Fibroblast of skin of left quadriceps (primary cell): ENCODE data around the gene CLDN4.
A peak's percentile ranks its signal among the peaks of the same experiment; 100 is the strongest.
"Not testable (repeated sequence)": the region's sequence is repeated elsewhere in the genome, so short reads cannot be mapped to it uniquely, and the experiment has no call there.

ENCODE experiments used
- DNase-seq, 2 experiments: peaks; one replicate each; pipeline ENCODE4 v3.0.0-alpha.2; 2013; ENCODE audit warnings: low read depth in 2 of 2

CLDN4 gene, protein sequence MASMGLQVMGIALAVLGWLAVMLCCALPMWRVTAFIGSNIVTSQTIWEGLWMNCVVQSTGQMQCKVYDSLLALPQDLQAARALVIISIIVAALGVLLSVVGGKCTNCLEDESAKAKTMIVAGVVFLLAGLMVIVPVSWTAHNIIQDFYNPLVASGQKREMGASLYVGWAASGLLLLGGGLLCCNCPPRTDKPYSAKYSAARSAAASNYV

DNA sequence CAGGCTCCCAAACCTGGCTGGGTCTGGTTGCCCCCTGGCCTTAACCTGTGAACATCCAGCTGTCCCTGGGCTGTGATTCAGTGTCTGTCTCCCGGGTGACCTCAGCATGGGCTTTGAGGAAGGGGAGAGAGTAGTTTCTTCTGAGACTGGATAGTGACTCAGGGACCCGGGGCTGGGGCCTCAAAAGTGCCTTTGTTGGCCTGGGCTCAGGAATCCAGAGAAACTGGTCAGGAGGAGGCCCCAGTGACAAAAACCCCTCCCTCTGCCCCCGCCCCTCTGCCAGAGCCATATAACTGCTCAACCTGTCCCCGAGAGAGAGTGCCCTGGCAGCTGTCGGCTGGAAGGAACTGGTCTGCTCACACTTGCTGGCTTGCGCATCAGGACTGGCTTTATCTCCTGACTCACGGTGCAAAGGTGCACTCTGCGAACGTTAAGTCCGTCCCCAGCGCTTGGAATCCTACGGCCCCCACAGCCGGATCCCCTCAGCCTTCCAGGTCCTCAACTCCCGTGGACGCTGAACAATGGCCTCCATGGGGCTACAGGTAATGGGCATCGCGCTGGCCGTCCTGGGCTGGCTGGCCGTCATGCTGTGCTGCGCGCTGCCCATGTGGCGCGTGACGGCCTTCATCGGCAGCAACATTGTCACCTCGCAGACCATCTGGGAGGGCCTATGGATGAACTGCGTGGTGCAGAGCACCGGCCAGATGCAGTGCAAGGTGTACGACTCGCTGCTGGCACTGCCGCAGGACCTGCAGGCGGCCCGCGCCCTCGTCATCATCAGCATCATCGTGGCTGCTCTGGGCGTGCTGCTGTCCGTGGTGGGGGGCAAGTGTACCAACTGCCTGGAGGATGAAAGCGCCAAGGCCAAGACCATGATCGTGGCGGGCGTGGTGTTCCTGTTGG is at the start of gene CLDN4:
TSS of gene CLDN4 (plus strand) at position 316 of the 903 bp plus-strand sequence. CDS start at position 522, 206 bp downstream.
- no peak for DNase-seq

DNA sequence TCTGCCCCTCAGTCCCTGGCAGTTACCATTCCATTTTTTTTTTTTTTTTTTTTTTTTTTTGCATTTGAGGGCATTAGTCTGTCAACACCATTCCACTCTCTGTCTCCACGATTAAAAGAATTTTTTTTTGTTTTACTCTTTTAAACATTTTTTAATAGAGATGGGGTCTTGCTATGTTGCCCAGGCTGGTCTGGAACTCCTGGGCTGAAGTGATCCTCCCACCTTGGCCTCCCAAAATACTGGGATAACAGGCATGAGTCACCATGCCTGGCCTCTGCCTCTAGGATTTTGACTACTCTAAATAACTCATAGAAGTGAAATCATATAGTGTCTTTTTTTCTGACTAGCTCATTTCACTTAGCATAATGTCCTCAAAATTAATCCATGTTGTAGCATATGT is 44.2 kb upstream of the CLDN4 start:
- DNase-seq: no peak

DNA sequence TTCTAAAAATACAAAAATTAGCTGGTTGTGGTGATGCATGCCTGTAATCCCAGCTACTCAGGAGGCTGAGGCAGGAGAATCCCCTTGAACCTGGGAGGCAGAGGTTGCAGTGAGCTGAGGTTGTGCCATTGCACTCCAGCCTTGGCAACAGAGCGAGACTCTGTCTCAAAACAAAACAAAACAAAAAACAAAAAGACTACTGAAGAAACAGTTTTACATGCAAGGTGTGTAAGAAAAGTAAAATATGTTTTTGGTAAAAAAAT is 43.1 kb upstream of the CLDN4 start:
- DNase-seq: not testable (repeated sequence)

DNA sequence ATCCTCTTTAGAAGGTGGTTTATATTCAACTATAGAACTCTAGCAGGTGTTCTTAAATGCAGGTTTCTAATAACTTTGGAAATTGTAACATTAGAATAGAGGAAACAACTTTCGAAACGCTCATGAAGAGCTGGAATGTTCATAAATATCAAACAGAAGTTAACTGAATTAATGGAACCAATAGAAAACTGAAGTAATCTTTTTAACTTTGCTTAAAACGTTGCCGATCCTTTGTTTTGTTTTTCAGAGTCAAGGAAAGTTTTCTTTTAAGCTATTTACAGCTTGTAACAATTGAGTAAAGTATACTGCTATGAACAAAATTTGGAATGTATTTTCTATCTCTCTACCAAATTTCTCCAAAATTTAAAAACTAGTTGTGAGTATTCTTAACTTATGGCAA is 41.7 kb upstream of the CLDN4 start:
- DNase-seq: no peak

DNA sequence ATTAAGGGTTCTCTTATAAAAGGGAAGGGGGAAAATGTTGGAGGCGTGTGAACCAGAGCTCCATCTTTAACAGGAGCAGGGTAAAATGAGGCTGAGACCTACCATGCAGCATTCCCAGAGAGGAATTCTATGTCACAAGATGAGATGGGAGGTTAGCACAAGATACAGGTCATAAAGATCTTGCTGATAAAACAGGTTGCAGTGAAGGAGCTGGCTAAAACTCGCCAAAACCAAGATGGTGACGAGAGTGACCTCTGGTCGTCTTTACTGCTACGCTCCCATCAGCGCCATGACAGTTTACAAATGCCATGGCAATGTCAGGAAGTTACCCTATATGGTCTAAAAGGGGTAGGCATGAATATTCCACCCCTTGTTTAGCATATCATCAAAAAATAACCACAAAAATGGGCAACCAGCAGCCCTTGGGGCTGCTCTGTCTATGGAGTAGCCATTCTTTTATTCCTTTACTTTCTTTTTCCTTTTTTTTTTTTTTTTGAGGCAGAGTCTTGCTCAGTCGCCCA is 39.6 kb upstream of the CLDN4 start:
- DNase-seq: not testable (repeated sequence)

DNA sequence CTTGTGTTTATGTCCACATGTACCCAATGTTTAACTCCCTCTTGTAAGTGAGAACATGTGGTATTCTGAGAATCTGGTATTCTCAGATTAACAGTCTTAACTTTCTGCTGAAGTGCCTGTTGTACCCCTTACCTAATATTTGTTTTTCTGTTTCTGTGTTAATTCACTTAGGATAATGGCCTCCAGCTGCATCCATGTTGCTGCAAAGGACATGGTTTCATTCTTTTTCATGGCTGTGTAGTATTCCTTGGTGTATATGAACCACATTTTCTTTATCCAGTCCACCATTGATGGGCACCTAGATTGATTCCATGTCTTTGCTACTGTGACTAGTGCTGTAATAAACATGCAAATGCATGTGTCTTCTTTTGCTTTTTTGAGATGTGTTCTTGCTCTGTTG is 35.6 kb upstream of the CLDN4 start:
- not testable (repeated sequence) for DNase-seq

DNA sequence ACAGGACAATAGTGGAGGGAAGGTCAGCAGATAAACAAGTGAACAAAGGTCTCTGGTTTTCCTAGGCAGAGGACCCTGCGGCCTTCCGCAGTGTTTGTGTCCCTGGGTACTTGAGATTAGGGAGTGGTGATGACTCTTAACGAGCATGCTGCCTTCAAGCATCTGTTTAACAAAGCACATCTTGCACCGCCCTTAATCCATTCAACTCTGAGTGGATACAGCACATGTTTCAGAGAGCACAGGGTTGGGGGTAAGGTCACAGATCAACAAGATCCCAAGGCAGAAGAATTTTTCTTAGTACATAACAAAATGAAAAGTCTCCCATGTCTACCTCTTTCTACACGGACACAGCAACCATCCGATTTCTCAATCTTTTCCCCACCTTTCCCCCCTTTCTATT is 34.1 kb upstream of the CLDN4 start:
- not testable (repeated sequence) for DNase-seq

DNA sequence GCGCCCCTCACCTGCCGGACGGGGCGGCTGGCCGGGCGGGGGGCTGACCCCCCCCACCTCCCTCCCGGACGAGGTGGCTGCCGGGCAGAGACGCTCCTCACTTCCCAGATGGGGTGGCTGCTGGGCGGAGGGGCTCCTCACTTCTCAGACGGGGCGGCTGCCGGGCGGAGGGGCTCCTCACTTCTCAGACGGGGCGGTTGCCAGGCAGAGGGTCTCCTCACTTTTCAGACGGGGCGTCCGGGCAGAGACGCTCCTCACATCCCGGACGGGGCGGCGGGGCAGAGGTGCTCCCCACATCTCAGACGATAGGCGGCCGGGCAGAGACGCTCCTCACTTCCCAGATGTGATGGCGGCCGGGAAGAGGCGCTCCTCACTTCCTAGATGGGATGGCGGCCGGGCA is 33.6 kb upstream of the CLDN4 start:
- not testable (repeated sequence) for DNase-seq

DNA sequence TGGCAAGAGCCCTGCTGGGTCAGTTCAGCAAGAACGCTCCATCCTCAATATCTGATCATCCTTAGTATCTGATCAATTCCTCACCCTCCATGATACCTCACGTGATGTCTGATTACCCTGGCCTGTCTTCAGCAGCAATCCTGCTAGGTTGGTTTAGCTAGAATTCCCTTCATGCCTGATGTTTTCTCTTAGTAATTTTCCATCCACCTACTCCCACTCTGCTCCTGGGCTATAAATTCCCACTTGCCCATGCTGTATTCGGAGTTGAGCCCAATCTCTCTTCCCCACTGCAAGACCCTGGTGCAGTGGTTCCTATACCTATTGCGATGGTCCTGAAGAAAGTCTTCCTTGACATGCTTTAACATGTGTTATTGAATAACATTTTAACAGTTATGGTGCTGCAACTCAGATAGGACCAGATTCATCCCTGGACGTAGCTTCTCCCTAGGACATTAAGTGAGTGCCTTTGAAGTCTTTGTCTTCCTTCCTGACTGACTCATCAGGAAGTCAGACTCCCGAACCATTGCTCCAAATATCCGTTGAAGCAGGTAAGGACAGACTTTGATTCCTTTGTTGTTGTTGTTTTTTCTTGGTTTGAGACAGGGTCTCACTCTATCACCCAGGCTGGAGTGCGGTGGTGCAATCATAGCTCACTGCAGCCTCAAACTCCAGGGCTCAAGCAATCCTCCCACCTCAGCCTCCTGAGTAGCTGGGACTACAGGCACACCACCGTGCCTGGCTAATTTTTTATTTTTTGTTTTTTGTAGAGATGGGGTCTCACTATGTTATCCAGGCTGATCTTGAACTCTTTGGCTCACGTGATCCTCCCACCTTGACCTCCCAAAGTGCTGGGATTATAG is 31.3 kb upstream of the CLDN4 start:
- no peak for DNase-seq

DNA sequence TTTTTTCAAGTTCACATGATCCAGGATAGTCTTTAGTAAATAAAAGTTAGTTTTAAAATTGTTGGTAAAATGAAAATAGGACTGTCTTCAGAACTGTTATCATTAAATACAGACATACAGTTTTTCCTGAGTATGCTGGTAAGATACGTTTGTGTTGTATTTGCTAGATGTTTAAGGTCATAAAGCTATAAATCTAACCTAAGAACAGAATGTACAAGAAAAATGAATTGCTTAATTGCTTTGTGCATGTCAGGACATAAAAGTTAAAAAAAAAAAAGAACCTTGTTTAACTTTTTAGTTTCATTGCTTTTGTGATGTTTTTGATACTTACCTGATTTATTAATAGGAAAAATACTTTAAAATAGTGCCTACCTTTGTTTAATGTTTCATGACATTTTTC is 29.2 kb upstream of the CLDN4 start:
- no peak for DNase-seq

DNA sequence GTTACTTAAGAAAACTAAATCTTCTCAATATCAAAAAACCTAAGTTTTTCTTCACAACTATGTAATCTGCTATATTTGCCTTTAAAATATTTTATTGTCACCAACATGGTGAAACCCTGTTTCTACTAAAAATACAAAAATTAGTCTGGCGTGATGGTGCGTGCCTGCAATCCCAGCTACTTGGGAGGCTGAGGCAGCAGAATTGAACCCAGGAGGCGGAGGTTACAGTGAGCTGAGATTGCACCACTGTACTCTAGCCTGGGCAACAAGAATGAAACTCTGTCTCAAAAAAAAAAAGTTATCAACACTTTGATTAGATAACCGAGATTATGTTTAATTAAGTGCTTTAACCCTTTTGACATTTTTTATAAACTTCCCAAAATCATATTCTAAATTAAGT is 28.3 kb upstream of the CLDN4 start:
- no peak for DNase-seq

DNA sequence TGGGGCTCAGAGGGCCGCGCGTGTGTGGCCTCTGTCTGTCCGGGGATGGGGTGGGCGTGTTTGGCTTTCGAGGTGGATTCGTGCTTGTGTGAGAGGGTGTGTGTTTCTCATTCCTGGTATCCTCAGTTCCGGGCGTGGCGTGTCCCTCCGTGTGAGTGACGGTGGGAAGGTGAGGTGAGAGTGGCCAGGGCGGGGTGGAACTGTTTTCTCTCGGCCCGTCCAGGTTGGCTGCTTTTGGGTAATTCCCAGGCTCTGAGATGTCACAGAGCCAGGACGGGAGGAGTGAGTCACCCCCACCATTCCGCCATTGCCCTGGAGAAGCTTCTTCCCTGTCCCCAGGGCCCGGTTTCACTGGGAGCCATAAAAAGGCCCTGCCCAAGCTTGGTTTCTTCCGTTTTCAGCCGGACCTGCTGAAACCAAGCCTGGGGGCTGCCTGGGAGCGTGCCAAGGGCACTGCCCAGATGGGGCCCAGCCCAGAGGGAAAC is 21.3 kb upstream of the CLDN4 start:
- DNase-seq: no peak

DNA sequence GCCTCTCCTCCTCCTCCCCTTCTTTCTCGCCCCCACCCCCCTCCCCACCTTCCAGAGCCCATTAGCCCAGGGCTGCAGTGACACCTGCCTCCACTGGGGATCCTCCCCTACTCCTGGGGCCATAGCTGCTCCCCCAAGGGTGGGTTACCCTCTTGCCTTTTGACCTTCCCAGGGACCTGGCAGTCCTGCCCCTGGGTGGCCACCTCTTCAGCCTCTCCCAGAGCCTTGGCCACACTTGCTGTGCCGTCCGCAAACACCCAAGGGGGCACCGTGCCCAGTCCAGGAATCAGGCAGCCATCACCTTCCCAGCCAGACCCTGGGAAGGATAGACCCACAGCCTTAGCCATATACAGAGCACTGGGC is 19.8 kb upstream of the CLDN4 start:
- DNase-seq: no peak

DNA sequence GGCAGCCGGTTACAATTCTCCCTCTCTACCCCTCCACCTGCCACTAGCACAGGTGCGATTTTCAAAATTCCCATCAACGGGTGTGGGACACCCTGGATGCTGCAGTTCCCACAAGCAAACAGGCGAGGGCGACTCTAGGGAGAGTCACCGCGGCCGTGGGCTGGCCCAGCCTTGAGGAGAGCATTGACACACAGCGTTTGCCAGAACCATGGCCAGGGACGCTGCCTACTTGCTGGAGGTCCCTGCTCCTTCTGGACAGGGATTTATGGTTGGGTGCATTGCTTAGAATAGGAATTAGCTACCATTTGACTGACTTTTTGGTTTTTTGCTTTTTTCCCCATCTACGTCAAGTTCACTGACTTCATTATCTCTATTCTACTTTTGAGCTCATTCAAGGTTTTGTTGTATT is 19.0 kb upstream of the CLDN4 start:
- no peak for DNase-seq

DNA sequence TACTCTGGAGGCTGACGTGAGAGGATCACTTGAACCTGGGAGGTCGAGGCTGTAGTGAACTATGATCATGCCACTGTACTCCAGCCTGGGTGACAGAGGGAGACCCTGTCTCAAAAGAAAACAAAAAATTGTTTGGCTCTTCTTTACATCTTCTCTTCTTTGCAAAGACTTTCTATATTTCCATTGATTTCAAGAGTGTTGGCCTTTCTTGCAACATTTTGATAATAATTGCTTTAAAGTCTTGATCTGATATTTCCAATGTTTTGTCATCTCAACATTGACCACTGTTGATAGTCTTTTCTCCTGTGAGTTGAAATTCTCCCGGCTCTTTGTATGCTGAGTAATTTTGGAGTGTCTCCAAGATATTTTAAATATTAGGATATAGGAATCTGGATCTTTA is 17.8 kb upstream of the CLDN4 start:
- DNase-seq: no peak

DNA sequence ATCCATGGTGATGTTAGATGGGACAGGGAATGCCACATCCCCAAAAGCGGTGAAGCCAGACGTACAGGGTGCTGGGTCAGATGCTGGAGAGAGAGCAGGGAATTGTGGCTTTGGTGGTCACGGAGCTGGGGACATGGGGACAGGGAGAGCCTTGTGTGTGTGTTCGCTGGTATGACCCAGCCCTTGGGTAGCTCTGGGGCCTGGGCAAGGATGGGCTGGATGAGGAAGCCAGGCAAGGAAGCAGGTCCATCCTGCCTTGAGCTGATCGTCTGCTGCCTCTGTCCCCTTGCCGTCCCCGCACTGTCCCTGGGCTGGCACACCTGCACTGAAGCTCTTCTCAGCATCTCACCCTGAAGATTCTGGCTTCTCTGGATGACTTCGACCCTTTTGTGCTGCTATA is 15.4 kb upstream of the CLDN4 start:
- DNase-seq: no peak

DNA sequence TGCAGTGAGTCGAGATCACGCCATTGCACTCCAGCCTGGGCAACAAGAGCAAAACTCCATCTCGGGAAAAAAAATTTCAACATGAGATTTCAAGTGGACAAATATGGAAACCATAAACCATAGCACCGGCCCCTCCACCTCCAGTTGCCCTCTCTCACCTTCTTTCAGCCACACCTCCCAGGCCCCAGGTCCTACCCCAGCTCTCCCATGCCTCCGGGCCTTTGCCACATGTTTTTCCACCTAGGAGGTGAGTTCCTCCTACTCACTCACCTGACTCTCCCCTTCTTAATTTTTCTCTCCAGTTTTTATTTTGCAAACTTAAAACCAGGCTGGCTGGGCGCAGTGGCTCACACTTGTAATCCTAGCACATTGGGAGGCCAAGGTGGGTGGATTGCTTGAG is 13.7 kb upstream of the CLDN4 start:
- no peak for DNase-seq

DNA sequence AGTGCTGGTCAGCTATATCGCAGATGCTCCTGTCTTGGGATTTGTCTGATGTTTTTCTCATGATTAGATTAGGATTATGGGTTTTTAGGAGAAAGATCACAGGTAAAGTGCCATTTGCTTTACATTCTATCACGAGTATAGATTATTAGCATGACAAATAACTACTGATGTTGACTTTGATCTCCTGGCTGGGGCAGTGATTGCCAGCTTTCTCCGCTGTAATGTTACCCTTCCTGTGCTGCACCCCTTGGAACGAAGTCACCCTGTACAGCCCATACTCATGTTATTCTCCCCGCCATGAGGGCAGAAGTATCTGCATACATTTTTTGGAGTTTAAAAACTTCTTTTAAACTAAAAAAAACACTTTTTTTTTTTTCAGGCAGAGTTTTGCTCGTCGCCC is 10.8 kb upstream of the CLDN4 start:
- DNase-seq: no peak

DNA sequence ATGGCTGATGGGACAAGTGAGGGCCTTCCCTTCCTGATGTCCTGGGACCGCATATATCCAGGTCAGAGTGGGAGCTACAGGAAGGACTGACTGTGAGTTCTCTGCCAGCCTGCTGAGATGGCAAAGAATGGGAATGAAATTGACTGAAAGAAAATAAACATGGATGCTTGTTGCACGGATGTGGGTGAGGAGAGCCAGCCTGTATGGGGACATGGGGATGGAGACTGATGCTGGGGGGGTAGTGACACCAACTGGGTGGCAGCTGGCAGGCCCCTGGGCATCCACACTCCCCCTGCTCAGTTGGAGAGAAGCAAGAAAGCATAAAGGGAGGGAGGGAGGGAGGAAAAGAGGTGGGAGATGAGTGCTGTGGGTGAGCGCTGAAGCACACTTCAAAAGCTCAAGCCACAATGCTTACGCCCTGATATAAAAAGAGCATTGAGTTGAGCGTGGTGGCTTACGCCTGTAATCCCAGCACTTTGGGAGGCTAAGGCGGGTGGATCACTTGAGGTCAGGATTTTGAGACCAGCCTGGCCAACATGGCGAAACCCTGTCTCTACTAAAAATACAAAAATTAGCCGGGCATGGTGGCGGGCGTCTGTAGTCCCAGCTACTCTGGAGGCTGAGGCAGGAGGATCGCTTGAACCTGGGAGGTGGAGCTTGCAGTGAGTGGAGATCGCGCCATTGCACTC is 9.1 kb upstream of the CLDN4 start:
- not testable (repeated sequence) for DNase-seq

DNA sequence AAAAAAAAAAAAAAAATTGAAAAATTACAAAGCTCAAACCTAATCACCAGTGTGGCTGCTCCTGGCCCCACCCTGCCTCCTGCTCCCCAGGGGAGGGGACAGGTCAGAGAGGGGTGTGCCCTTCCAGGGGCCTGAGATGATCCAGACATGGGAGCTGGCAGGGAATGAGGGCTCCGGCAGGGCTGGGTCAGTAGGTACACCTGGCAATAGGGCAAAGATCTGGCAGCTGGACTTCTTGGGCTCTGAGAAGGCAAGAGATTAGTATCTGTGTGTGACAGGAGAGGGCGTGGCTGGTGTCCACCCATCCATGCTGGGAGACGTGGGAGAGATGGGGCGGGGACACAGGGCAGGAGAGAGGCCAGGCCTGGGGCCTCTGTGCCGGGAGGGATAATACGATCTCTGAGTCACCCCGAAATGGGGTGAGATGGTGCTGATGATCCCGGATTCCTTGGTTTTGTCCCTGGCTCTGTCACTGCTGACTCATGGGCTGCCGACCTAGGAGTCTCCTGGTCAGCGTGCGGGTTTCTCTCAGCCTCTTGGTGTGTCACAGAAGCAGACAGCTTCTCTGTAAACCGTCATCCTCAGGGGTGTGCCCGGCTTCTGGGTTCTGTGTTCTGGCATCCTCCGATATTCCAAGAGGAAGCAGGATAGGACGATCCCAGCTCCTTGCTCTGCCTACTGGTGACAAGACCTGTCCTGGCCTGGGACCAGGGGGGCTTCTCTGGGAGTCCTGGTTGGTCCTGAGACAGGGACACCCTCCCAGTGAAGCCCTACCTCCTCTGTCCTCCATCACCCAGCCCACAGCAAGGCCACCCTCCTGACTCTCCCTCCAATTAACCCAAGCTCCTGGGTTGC is 8.2 kb upstream of the CLDN4 start:
- peak; percentile 51 to 52 for DNase-seq

DNA sequence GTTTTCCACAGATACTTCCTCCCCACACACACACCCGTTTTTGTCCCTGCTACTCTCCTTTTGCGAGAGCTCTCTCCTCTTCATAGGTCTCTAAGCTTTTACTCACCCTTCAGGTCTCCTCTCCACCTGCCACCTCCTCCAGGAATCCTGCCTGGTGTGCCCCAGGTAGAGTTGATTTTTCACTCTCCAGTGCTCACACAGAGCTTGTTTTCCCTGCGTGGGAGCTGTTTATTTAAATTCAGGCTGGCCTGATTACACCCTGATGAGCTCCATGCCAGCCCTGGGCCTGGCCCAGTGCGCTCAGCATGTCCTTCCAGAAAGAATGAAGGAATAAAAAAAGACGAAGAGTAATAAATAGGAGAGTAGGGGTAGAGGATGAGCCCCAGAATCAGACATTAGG is 7.5 kb upstream of the CLDN4 start:
- no peak for DNase-seq
